ENCODE results near the gene IFT25.
"Not testable (repeated sequence)": the region's sequence is repeated elsewhere in the genome, so short reads cannot be mapped to it uniquely, and the experiment has no call there.

IFT25 gene

GRCh38 chr1:53945433-53946251, at the start of gene IFT25:
IFT25 (minus strand) TSS chr1:53945699; CDS start chr1:53940082, 5,617 bp downstream.
- DNase-seq (ENCODE audit: low read depth): peak; percentile 93

DNA sequence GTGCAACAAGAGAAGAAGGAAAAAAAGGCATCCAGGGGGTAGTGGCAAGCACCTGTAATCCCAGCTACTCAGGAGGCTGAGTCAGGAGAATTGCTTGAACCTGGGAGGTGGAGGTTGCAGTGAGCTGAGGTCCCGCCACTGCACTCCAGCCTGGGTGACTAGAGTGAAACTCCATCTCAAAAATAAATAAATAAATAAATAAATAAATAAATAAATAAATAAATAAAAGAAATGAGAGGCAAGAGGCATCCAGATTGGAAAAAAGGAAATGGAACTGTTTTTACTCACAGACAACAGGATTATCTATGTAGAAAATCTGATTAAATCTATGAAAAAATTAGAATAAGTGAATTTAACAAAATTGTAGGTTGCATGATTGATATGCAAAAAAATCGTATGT, 49.0 kb upstream of the IFT25 start:
- not testable (repeated sequence) for DNase-seq (ENCODE audit: low read depth)

DNA sequence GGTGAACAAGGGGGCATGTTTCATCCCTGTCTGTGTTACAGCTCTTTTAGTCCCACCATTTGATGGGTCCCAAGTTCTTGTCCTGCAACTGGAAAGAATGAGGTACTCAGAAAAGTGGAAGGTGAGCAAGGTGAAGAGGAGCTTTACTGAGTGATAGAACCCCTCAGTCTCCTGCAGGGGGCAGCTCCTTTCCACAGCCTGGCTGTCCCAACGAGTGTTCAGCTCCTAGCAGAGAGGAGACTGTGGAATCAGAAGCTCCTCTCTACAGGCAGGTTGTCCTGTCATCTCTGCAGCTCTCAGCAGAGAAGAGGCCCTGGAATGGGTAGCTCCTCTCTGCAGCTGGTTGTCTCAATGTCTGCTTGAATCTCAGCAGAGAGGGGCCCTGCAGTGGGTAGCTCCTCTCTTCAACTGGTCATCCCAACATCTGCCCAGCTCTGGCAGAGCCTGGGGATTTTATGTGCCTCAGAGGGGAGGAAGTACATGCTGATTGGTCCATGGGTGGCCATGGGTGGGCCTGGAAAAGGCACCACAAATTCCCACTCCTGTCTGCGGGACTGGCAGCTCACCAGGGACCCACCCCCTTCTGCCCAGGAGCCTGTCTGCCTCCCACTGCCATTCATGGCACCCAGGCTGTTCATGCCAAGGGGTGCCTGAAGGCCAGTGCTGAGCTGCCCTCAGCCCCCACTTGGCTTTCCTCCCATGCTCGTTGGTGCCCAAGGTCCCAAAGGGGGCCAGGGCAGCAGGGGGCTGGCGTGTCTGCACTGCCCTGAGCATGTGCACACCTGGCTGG, 46.8 kb upstream of the IFT25 start:
- peak; percentile 17 for DNase-seq (ENCODE audit: low read depth)

DNA sequence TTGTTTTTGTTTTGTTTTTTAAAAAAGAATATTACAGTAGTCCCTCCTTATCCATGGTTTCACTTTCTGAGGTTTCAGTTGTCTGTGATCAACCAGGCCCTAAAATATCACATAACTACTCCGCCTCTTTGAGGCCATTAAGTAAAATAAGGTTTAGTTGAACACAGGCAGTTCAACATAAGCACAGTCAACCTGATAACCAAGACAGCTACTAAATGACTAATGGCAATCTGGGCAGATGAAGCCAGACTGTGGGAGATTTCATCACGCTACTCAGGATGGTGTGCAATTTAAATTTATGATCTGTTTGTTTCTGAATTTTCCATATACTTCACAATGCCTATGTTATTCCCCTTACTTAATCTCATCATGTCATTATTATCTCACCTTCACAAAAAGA, 42.4 kb upstream of the IFT25 start:
- DNase-seq (ENCODE audit: low read depth): peak; percentile 91

- DNase-seq (ENCODE audit: low read depth): no peak
These were observed 41.0 kb upstream of the IFT25 start for GRCh38 chr1:53986458-53986857.

- DNase-seq (ENCODE audit: low read depth): no peak
These were observed 39.2 kb upstream of the IFT25 start for GRCh38 chr1:53984726-53985125.

- no peak for DNase-seq (ENCODE audit: low read depth)
These were observed 37.2 kb upstream of the IFT25 start for GRCh38 chr1:53982763-53983104.

DNA sequence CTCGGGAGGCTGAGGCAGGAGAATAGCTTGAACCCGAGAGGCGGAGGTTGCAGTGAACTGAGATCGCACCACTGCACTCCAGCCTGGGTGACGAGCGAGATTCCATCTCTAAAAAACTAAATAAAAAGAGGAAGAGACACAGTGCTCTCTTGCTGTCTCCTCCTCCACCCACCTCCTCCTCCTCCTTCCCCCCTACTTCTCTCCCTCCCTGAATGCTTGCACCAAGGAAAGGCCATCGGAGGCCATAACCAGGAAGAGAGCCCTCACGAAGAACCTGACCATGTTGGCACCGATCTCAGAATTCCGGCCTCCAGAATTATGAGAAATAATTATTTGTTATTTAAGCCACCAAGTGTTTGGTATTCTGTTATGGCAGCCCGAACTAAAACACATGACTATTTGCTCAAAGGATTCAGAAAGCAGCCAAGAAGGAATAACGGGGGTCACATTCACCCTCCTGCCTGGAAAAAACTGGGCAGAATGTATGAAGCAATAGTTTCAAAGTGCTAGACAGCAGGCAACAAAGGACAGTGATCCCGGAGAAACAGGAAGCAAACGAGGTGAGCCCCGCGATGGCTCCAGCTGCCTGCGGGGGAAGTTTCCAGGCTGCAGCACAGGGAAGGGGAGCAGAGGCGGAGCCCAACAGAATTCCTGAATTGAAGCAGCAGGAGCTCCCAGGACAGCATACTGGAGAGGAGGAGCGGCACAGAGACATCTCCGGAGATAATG, 36.7 kb upstream of the IFT25 start:
- DNase-seq (ENCODE audit: low read depth): peak; percentile 87

- peak; percentile 88 for DNase-seq (ENCODE audit: low read depth)
These were observed 35.7 kb upstream of the IFT25 start for GRCh38 chr1:53981220-53981619.

DNA sequence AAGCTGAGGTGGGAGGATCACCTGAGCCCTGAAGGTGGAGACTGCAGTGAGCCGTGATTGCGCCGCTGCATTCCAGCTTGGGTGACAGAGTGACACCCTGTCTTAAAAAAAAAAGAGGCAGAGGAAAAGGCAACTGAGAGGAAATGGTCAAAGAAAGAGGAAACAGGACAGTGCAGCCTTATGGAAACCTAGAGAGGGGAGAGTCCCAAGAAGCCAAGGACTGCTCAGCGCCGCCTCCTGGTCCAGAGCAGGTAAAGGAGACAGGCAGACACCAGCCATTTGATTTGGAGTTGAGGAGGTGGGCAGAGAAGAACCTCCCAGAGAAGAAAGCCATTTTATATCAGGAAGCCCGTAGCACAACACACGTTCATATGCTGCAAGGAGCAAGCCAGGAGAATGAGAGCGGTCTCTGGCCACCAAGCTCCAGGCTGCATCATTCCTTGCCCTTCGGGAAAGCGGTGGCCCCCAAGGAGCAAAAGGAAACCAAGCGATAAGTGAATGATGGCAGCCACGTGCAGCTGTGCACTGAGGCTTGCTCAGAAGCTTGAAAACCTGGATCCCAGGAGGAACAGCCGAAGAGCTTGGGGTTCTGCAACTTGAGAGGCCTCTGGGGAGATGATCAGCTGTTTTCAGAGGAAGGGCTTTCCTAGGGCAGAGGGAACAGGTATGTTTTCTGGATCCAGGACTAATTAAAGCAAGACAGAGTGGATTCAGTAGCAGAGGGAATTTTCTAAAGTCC, 34.4 kb upstream of the IFT25 start:
- no peak for DNase-seq (ENCODE audit: low read depth)

DNA sequence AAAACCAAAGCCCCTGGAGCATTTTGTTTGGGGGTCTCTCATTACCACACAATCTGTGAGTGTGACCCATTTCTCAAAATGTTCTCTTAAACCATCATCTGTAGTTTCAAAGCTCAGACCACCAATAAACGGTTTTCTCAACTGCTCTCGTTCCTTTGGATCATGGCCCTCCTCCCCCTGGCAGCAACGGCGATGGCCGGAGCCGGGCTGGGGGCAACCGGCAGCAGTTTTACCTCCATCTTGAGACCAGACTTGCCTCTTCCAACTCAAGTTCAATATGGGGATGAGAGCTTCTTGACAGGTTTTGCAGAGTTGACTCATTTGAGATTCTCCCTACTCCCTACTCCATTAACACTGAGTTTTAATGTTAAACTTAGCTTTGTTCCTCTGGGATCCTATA, 30.4 kb upstream of the IFT25 start:
- DNase-seq (ENCODE audit: low read depth): no peak

GRCh38 chr1:53971718-53972117, 26.2 kb upstream of the IFT25 start:
- peak; percentile 81 for DNase-seq (ENCODE audit: low read depth)

DNA sequence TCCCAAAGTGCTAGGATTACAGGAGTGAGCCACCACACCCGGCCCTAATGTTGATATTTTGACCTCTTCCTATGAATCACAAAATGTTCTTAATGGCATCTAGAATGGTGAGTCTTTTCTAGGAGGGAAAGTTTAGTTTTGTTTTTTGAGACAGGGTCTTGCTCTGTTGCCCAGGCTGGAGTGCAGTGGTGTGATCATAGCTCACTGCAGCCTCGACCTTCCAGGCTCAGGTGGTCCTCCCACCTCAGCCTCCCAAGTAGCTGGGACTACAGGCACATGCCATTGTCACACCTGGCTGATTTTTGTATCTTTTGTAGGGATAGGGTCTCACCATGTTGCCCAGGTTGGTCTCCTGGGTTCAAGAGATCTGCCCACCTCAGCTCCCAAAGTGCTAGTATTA, 23.8 kb upstream of the IFT25 start:
- DNase-seq (ENCODE audit: low read depth): not testable (repeated sequence)

DNA sequence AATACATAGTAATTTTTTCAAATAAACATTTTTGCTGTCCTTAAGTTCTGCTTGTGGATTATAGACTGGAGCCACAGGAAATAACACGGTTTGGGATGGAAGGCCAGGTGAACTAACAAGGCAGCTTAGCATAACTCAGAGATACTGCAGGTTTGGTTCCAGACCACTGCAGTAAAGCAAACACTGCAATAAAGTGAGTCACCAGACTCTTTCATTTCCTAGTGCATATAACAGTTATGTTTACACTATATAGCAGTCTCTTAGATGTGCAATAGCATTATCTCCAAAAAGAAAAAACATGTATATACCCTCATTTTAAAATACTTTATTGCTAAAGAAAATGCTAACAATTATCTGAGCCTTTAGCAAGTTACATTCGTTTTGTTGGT, 22.6 kb upstream of the IFT25 start:
- peak; percentile 54 for DNase-seq (ENCODE audit: low read depth)

- no peak for DNase-seq (ENCODE audit: low read depth)
These were observed 22.1 kb upstream of the IFT25 start for GRCh38 chr1:53967409-53968124.

GRCh38 chr1:53966794-53967193, 21.3 kb upstream of the IFT25 start:
- peak; percentile 37 for DNase-seq (ENCODE audit: low read depth)

DNA sequence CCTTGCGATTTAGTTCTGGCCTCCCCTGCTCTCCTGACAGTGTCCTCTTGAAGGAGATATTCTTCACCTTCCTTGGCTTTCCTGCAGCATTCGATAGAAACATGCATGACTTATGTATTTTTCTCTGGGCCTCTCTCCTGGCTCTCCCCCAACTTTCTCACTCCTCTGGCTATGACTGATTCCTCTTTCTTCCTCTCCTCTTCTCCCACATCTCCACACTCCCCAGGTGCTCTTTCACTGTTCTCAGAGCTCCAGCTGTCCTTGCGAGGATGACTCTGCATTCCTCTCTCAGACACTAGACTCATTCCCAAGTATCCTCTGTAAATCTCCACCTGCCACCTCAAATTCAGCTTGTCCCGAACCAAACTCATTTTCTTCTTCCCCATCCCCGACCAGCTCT, 18.6 kb upstream of the IFT25 start:
- DNase-seq (ENCODE audit: low read depth): peak; percentile 86

GRCh38 chr1:53963460-53963859, 18.0 kb upstream of the IFT25 start:
- no peak for DNase-seq (ENCODE audit: low read depth)

- DNase-seq (ENCODE audit: low read depth): no peak
These were observed 16.9 kb upstream of the IFT25 start for GRCh38 chr1:53962395-53962794.

- peak; percentile 47 for DNase-seq (ENCODE audit: low read depth)
These were observed 14.3 kb upstream of the IFT25 start for GRCh38 chr1:53959664-53960250.

Measured in amniotic epithelial cell (primary cell).